ENCODE results near the gene CDIP1.

GRCh38 chr16:4537376-4538343 lies 913 bp downstream of the CDIP1 start:
- no peak for TF ChIP-seq SUZ12 (IDR thresholded peaks at IDR 0.05; ENCODE audit: extremely low read depth, insufficient read depth, insufficient read length)
- TF ChIP-seq YY1 (IDR thresholded peaks at IDR 0.05; ENCODE audit: insufficient read depth, insufficient read length) = no peak
